HEK293T (cell line): ENCODE data around the gene DNLZ.

Source experiments
- CTCF ChIA-PET: fragments of 350-600 bp; formaldehyde crosslinking; extraction: SDS; loops from one replicate; lab custom pipeline; 2021; ENCODE audit warnings: antibody characterized with exemption, inconsistent platforms; lab: Yijun Ruan, JAX
- POLR2A ChIA-PET: fragments of 350-600 bp; formaldehyde crosslinking; extraction: SDS; loops from one replicate; lab custom pipeline; 2020; ENCODE audit warnings: antibody characterized with exemption, inconsistent platforms; lab: Yijun Ruan, JAX
- DNase-seq: peaks from one replicate; pipeline ENCODE4 v3.0.0; 2012; ENCODE audit warnings: mixed read lengths; ENCODE audit errors: extremely low spot score
- ARNT ChIP-seq: fragments of 450-650 bp; IDR thresholded peaks from 2 replicates; pipeline ENCODE4 v1.6.1; 2017; ENCODE audit warnings: mild to moderate bottlenecking
- BHLHE40 ChIP-seq: fragments of 450-650 bp; IDR thresholded peaks from 2 replicates; pipeline ENCODE4 v1.6.1; 2016; ENCODE audit warnings: mild to moderate bottlenecking, moderate library complexity, borderline replicate concordance
- CTBP1 ChIP-seq: fragments of 450-650 bp; IDR thresholded peaks from 2 replicates; pipeline ENCODE4 v1.6.1; 2016; ENCODE audit warnings: borderline replicate concordance
- ELF4 ChIP-seq: fragments of 450-650 bp; IDR thresholded peaks from 2 replicates; pipeline ENCODE4 v1.6.1; 2017; ENCODE audit warnings: antibody characterized with exemption
- FOXA1 ChIP-seq: fragments of 450-650 bp; IDR thresholded peaks from 2 replicates; pipeline ENCODE4 v1.6.1; 2016; ENCODE audit warnings: mild to moderate bottlenecking
- FOXK2 ChIP-seq: fragments of 450-650 bp; IDR thresholded peaks from 2 replicates; pipeline ENCODE4 v1.6.1; 2016; ENCODE audit warnings: mild to moderate bottlenecking
- FOXM1 ChIP-seq: fragments of 450-650 bp; IDR thresholded peaks from 2 replicates; pipeline ENCODE4 v1.6.1; 2017; ENCODE audit warnings: mild to moderate bottlenecking, borderline replicate concordance
- HDGF ChIP-seq: fragments of 450-650 bp; IDR thresholded peaks from 2 replicates; pipeline ENCODE4 v1.6.1; 2017; ENCODE audit warnings: antibody characterized with exemption, borderline replicate concordance
- L3MBTL2 ChIP-seq: fragments of 450-650 bp; conservative IDR thresholded peaks from 2 replicates; pipeline ENCODE4 v1.6.1; 2016; ENCODE audit warnings: mild to moderate bottlenecking
- LEF1 ChIP-seq: fragments of 450-650 bp; IDR thresholded peaks from 2 replicates; pipeline ENCODE4 v1.6.1; 2017; ENCODE audit warnings: mild to moderate bottlenecking, borderline replicate concordance
- NFRKB ChIP-seq: fragments of 450-650 bp; IDR thresholded peaks from 2 replicates; pipeline ENCODE4 v1.6.1; 2016; ENCODE audit warnings: mild to moderate bottlenecking, moderate library complexity
- SP1 ChIP-seq: fragments of 450-650 bp; IDR thresholded peaks from 2 replicates; pipeline ENCODE4 v1.6.1; 2017
- SUZ12 ChIP-seq: fragments of 450-650 bp; IDR thresholded peaks from 2 replicates; pipeline ENCODE4 v1.6.1; 2016; ENCODE audit warnings: mild to moderate bottlenecking
- TARDBP ChIP-seq: fragments of 450-650 bp; IDR thresholded peaks from 2 replicates; pipeline ENCODE4 v1.6.1; 2016
- ZNF384 ChIP-seq: fragments of 450-650 bp; IDR thresholded peaks from 2 replicates; pipeline ENCODE4 v1.6.1; 2016
- TF ChIP-seq, protein P1 (sequence below): fragments of 450-650 bp; IDR thresholded peaks from 2 replicates; pipeline ENCODE4 v1.6.1; 2016

DNLZ gene

DNA sequence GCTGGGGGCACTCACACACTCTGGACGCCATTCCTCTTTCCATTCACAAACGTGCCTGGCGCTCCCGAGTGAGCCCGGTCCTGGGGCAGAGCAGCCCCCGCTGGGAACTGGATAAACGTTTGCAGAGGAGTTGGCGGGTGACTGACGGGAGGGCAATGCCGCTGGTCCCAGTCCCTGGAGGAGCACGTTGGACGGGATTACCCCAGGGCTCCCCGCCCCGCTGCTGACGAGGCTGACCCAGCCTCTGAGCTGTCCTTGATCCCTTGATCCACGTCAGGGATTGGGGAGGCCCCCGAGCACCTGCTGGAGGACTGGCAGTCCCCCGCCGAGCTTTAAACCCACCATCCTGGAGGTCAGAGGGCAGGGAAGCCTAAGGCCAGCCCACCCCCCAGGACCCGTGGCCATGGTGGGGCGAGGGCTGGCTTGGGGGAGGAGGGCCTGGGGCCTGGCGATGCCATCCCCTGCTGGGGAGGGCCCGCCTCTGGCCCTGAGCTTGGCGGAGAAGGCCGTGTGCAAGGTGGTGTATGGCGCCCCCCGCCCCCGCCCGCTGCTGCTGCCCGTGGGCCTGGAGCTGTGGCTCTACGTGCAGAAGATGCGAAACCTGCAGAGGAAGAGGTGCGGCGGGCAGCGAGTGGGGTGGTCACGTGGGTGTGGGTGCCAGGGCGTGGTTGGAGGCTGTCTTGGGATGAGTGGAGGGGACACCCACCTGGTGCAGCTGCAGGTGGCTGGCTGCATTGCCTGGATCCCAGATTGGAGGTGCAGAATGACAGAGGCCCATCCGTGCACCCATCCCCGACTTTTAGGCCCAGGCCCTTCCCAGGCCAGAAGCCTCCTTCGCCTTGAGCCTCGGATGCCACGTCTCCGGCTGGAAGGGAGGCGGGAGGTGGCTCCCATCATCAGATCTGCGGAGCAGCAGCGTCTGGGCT, 31.7 kb downstream of the DNLZ start:
- POLR2A ChIA-PET: interaction anchor here (0.8 kb wide), 1 partner anchor 31 kb away, joined by 3 read pairs; no protein-coding TSS in a partner anchor
- CTCF ChIA-PET: no interaction called here
- no peak for DNase-seq
- TF ChIP-seq ARNT (no peak), SP1 (no peak), FOXA1 (no peak), L3MBTL2 (no peak), LEF1 (no peak), TARDBP (no peak), SUZ12 (no peak), CTBP1 (no peak), ELF4 (no peak), BHLHE40 (no peak), FOXK2 (no peak), ZNF384 (no peak), NFRKB (no peak), FOXM1 (no peak), HDGF (no peak)
- TF ChIP-seq, protein P1, sequence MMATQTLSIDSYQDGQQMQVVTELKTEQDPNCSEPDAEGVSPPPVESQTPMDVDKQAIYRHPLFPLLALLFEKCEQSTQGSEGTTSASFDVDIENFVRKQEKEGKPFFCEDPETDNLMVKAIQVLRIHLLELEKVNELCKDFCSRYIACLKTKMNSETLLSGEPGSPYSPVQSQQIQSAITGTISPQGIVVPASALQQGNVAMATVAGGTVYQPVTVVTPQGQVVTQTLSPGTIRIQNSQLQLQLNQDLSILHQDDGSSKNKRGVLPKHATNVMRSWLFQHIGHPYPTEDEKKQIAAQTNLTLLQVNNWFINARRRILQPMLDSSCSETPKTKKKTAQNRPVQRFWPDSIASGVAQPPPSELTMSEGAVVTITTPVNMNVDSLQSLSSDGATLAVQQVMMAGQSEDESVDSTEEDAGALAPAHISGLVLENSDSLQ: no peak

DNA sequence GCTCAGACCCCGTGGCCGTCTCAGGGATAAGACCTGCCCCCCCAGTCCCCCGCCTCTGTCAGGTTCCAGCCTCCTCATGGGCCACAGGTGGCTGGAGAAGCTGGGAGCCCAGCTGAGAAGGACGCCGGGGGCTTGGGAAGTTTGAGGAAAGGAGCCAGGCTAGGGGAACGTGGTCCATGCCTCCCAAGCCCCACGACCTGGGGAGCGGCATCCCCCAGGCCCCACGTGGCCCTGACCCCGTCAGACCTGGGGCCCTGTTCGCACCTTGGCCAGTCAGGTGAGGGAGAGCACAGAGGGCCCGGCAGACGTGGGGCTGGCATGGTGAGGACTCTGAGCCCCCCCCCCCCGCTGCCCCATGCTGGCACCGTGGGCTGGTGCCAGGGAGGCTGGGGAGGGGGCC, 32.5 kb downstream of the DNLZ start:
- CTCF ChIA-PET: no interaction called here
- TF ChIP-seq LEF1 (no peak), CTBP1 (no peak), ELF4 (no peak), FOXA1 (no peak), SP1 (no peak), TARDBP (no peak), FOXK2 (no peak), SUZ12 (no peak)
- TF ChIP-seq, protein P1: no peak
- no peak for DNase-seq
- POLR2A ChIA-PET: no interaction called here

DNA sequence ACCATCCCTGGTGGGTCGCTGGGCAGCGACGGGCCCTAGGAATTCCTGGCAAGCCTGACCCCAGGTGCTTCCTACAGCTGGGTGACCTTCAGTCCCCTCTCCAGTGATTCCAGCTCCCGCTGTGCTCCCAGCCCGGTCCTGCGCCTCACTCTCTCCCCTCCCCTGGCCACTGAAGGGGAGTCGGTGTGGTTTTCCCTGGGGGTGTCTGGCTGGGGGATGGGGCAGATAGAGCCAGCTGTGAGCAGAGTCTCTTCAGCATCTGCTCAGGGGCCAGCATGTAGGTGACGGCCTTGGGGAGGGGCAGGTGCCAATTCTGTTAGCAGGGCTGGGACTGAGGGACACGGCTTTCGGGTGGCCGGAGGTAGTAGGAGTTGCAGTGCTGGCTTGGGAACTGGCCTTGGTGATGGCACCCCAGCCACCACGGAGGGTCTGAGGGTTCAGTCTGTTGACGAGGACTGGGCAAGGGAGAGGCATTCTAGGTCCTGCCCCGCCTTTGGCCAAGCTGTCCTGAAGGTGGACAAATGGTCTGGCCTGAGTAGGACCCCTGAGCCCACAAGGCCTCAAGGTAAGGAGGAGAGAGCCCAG, 33.0 kb downstream of the DNLZ start:
- ChIA-PET CTCF (no interaction called here), POLR2A (interaction anchor here (0.7 kb wide), 1 partner anchor 8 kb away, joined by 3 read pairs; no protein-coding TSS in a partner anchor)
- DNase-seq: no peak
- no peak for TF ChIP-seq ZNF384
- no peak for TF ChIP-seq BHLHE40

DNA sequence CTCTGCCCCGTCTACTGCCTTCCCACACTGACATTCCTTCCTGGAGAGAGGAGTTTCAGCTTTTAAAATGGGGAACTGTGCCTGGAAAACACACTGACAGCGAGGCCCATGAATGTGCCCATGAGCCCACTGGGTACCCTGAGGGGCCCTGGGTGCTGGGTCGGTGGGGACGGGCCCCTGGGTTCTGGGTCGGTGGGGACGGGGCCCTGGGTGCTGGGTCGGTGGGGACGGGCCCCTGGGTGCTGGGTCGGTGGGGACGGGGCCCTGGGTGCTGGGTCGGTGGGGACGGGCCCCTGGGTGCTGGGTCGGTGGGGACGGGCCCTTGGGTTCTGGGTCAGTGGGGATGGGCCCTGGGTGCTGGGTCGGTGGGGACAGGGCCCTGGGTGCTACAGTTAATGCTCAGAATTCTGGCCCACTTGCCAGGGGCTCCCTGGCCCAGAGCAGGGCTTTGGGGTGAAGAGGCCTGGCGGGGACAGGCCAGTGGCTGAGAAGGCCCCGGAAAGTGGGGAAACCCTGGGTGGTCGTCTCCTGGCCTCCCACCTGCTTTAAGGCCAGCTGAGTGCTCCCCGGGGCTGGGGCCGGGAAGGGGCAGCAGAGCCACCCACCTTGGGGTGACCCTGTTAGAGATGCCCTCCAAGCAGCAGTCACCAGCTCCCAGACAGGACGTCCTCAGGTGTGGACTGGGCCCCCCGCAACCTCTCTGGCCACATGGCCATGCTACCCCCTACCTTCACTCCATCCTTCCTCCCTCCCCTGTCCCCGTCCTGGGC, 33.7 kb downstream of the DNLZ start:
- no peak for DNase-seq
- ChIA-PET CTCF (interaction anchor here (1.2 kb wide), 1 partner anchor 8 kb away, joined by 3 read pairs; no protein-coding TSS in a partner anchor), POLR2A (interaction anchor here (0.6 to 2.2 kb wide), 3 partner anchors 8 to 33 kb away, joined by 3 to 8 read pairs (median 3); no protein-coding TSS in a partner anchor)
- TF ChIP-seq BHLHE40: no peak
- TF ChIP-seq ZNF384: no peak
- no peak for TF ChIP-seq FOXA1
- no peak for TF ChIP-seq FOXM1
- no peak for TF ChIP-seq FOXK2
- no peak for TF ChIP-seq ELF4
- no peak for TF ChIP-seq SUZ12

DNA sequence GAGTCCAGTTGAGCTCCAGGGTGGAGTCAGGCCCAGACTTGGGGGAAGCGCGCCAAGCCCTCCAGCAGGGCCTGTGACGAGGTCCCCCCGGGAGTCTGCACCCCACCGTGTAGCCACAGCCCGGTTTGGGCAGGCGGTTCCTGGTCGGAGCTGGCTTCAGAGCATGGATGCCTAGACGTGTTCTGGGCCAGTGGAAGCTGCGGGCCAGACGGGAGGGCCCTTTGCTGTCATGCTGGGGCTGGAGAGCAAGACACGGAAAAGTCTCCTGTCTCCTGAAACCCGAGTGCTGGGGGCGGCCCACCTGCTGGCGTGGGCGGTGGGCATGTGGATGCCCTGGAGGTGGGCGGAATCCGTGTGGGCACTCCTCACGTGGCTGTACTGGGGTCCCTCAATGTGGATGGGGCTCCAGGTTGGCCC, 34.3 kb downstream of the DNLZ start:
- POLR2A ChIA-PET: interaction anchor here (0.6 to 2.2 kb wide), 2 partner anchors 24 to 33 kb away, joined by 3 to 8 read pairs; no protein-coding TSS in a partner anchor
- no peak for DNase-seq
- CTCF ChIA-PET: interaction anchor here (1.2 kb wide), 1 partner anchor 9 kb away, joined by 3 read pairs; no protein-coding TSS in a partner anchor
- TF ChIP-seq L3MBTL2 (no peak), TARDBP (no peak), SUZ12 (no peak), ARNT (no peak), LEF1 (no peak), NFRKB (no peak), FOXA1 (no peak), SP1 (no peak), ELF4 (no peak), FOXK2 (no peak), CTBP1 (no peak), ZNF384 (no peak), FOXM1 (no peak), HDGF (no peak)
- TF ChIP-seq, protein P1: no peak
